GM10266 (cell line): Measurements from ENCODE around the gene SAMD4A.
"Not testable (repeated sequence)": the region's sequence is repeated elsewhere in the genome, so short reads cannot be mapped to it uniquely, and the experiment has no call there.

Experiments used
- DNase-seq: peaks from one replicate; pipeline ENCODE4 v3.0.0; 2012; ENCODE audit errors: extremely low spot score
- TF ChIP-seq, protein P1 (sequence below): IDR thresholded peaks from 2 replicates; pipeline ENCODE4 v1.5.1; 2012; ENCODE audit warnings: mild to moderate bottlenecking, low read depth; ENCODE audit not compliant: control insufficient read depth, insufficient read depth; ENCODE audit errors: missing control alignments

SAMD4A gene

DNA sequence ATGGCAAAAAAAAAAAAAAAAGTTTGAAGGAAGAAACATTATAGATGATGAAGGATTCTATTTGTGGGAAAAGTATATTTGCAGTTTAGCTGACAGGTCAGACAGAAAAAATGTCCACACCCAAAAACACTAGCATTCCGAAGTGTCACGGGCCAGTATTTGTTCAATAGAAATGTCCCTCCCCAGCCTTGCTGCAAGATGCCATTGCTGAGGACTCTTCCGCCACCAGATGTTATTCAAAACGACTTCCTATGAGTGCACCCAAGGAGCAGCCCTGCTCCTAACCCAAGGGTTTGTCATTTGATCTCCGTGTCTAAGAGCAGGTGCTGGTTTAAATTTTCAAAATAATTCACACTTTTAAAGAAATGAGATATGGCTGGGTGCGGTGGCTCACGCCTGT is 172.6 kb downstream of the SAMD4A start:
- DNase-seq = no peak
- TF ChIP-seq, protein P1, sequence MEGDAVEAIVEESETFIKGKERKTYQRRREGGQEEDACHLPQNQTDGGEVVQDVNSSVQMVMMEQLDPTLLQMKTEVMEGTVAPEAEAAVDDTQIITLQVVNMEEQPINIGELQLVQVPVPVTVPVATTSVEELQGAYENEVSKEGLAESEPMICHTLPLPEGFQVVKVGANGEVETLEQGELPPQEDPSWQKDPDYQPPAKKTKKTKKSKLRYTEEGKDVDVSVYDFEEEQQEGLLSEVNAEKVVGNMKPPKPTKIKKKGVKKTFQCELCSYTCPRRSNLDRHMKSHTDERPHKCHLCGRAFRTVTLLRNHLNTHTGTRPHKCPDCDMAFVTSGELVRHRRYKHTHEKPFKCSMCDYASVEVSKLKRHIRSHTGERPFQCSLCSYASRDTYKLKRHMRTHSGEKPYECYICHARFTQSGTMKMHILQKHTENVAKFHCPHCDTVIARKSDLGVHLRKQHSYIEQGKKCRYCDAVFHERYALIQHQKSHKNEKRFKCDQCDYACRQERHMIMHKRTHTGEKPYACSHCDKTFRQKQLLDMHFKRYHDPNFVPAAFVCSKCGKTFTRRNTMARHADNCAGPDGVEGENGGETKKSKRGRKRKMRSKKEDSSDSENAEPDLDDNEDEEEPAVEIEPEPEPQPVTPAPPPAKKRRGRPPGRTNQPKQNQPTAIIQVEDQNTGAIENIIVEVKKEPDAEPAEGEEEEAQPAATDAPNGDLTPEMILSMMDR = no peak

- DNase-seq = no peak
- TF ChIP-seq, protein P1 = no peak
Observed at GRCh38 chr14:54742492-54743350, 175.8 kb downstream of the SAMD4A start.

- TF ChIP-seq, protein P1 = no peak
- no peak for DNase-seq
Observed at GRCh38 chr14:54743382-54743781, 176.5 kb downstream of the SAMD4A start.

DNA sequence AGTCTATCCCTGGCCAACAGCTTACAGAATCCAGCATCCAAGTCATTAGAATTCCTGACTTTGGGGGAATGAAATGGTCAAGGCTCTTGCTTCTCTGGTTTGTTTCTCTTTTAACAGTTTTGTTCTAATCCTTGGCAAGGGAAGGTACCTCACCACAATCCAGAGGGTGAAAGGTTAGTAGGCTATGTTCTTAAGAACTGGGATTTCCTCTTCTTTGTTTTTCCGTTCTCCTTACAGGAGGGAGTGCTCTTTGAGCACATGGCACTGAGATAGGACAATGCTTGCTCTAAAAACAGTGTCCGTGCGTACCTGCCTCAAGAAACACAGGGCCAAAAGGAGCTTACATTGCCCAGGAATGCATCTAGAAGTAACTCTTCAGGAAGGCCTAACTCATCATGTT is 179.1 kb downstream of the SAMD4A start:
- TF ChIP-seq, protein P1 = no peak

GRCh38 chr14:54747616-54748015 is 180.7 kb downstream of the SAMD4A start:
- TF ChIP-seq, protein P1 = no peak
- no peak for DNase-seq

More for the DNA sequence above, 179.1 kb downstream of the SAMD4A start:
- DNase-seq = no peak

- TF ChIP-seq, protein P1 = no peak
- no peak for DNase-seq
Observed at GRCh38 chr14:54749180-54749579, 182.3 kb downstream of the SAMD4A start.

GRCh38 chr14:54749727-54750126 is 182.8 kb downstream of the SAMD4A start:
- TF ChIP-seq, protein P1 = no peak
- no peak for DNase-seq

DNA sequence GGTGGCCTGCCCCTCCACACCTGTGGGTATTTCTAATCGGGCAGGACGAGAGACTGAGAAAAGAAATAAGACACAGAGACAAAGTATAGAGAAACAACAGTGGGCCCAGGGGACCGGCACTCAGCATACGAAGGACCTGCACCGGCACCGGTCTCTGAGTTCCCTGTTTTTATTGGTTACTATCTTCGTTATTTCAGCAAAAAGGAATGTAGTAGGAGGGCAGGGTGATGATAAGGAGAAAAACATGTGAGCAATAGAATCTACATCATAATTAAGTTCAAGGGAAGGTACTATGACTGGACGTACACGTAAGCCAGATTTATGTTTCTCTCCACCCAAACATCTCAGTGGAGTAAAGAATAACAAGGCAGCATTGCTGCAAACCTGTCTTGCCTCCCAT is 185.7 kb downstream of the SAMD4A start:
- DNase-seq = not testable (repeated sequence)

- not testable (repeated sequence) for DNase-seq
Observed at GRCh38 chr14:54753396-54753795, 186.5 kb downstream of the SAMD4A start.
